HG02763 (cell line): ENCODE results near the gene HS3ST3A1.
"Not testable (repeated sequence)": the region's sequence is repeated elsewhere in the genome, so short reads cannot be mapped to it uniquely, and the experiment has no call there.

ENCODE experiments used
- ATAC-seq: cut with Tn5 transposase; IDR thresholded peaks from one replicate; pipeline ENCODE4 v1.9.1; 2021; ENCODE audit warnings: mild to moderate bottlenecking, moderate library complexity; ENCODE audit not compliant: unreplicated experiment

Gene HS3ST3A1

GRCh38 chr17:13539421-13539820 lies 62.3 kb downstream of the HS3ST3A1 start:
- no peak for ATAC-seq

DNA sequence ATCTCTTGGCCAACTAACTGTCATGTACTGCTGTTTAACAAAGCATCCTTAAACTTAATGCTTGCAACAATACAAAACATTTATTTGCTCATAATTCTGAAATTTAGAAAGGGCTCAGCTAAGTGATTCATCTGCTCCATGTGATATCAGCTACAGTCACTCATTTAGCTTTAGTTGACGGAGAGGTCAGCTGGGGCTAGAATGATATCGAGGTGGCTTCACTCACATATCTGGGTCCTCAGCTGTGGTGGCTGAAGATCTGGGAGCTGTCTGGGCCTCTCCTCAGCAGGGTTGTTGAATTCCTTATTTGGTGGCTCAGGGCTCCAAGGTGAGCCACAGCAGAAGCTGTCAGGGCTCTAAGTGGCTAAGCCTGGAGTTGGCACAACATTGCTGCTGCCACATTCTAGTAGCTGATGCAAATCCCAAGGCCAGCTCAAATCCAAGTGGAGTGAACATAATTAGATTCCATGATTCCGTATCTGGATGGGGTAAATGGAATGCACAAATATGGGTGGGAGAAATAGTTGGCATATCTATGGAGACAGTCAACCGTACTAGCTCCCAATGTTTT lies 62.8 kb downstream of the HS3ST3A1 start:
- ATAC-seq = no peak

GRCh38 chr17:13537871-13538643 lies 63.7 kb downstream of the HS3ST3A1 start:
- ATAC-seq = no peak

GRCh38 chr17:13537167-13537731 lies 64.5 kb downstream of the HS3ST3A1 start:
- no peak for ATAC-seq

DNA sequence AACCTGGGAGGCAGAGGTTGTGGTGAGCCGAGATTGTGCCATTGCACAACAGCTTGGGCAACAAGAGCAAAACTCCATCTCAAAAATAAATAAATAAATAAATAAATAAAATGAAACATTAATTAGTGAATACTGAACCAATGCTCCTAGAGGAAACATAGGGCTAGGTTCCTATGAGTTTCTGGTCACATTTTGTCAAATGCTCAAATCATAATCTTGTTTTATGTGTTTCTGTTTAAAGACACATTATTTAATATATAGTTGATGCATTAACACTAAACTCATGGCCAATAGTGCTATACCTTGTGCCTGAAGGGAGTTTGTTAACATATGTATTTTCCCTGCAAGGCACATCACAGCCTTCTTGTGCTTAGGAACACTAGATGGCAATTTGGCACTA lies 66.8 kb downstream of the HS3ST3A1 start:
- no peak for ATAC-seq

DNA sequence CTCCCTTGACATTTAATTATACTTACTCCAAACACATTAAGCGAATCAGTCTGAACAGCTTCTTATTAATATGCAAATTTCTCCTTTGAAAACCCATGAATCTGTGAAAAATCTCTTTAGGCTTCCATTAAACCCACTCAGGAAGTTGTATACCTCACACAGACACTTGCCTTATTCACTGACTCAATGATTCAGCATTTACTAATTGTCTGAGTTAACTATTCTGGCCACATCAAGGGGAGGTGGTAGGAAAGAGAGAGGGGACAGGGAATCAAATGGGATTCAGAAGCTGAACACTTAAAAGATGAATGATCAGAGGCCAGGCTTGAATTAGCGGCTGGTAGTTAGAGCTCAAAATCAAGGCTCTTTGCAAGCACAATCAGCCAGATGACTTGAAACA lies 70.0 kb downstream of the HS3ST3A1 start:
- no peak for ATAC-seq

GRCh38 chr17:13525876-13526275 lies 75.9 kb downstream of the HS3ST3A1 start:
- no peak for ATAC-seq

- no peak for ATAC-seq
Measured at GRCh38 chr17:13523164-13523563, 78.6 kb downstream of the HS3ST3A1 start.

DNA sequence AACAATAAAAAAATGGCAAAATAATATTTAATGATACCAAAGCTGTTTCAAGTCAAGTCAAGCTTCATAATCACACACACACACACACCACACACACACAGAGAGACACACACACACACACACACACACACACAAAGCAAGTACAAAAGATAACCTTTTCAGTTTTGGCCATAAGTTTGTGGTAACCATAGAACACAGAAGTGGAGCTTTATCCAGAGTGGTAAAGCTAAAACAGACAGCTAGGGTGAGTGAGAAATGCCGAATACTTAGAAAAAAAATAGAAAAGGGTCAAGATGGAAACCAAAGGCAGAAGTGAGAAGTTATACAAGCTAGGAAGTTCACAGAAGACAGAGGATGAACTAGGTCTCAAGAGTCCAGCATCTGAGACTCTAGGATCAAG lies 79.0 kb downstream of the HS3ST3A1 start:
- ATAC-seq = no peak

DNA sequence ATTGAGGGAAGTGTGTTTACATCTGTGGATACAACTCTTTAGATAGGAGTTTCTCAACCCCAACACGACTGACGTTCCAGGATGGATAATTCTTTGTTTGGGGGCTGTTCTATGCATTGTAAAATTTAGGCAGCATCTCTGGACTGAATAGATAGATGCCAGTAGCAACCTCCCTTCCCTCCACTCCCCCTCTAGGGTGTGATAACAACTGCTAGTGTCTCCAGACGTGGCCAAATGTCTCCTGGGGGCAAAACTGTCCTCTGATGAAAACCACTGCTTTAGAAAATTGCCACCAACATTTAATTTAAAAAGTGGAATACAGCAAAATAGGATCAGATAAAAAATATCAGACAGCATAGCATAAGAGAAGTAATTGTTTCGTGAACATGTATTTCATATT lies 79.9 kb downstream of the HS3ST3A1 start:
- no peak for ATAC-seq

DNA sequence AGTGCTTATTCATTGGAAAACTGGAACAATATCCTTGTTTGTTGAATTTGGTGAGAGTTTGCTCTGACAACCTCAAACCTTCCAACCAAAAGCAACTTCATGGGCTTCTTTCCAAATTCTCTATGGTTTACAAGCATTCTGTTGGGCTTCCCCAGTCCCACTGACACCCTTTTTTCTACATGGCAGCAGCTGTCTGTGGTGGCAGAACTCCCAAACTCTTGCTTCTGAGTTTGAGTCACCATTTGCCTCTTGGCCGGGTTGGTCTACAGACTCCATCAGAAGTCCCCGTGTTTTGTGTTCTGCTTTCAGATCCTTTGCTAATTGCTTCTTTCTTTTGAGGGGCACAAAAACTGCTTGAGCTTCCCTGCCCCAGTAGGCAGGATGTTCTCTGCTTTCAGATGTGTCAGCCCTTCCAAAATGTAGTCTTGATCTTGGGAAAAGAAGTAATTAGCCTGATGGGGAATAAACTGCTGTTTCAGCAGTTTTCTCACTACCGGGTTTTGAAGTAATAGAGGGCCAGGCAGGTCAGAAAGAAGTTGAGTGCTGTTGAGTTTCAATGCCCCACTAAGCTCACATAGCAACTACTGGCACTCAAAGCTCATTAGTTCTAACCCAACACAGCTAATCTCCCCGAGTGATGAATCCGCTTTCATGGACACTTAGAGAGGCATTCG lies 80.7 kb downstream of the HS3ST3A1 start:
- no peak for ATAC-seq

- no peak for ATAC-seq
Measured at GRCh38 chr17:13518261-13519000, 83.3 kb downstream of the HS3ST3A1 start.

GRCh38 chr17:13513039-13513405 lies 88.7 kb downstream of the HS3ST3A1 start:
- no peak for ATAC-seq

GRCh38 chr17:13510062-13510461 lies 91.7 kb downstream of the HS3ST3A1 start:
- ATAC-seq = no peak

- ATAC-seq = no peak
Measured at GRCh38 chr17:13509527-13509926, 92.2 kb downstream of the HS3ST3A1 start.

DNA sequence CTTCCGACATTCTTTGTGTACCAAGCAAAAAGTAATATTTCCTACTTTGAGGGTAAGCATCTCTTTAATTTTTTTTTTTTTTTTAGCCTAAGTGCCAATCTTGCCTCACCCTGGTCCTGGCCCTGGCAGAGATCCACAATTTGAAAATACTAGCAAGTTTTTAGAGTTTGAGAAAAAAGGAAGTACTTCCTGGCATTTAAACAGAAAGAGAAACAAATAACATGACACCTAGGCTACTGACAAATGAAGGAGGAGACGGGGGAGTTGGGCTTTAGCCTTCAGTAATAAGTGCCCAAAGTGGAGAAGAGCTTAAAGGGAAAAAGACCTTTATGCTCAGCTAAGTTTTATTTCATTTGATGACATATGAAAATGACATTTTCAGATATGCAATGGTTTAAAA lies 92.8 kb downstream of the HS3ST3A1 start:
- ATAC-seq = no peak

DNA sequence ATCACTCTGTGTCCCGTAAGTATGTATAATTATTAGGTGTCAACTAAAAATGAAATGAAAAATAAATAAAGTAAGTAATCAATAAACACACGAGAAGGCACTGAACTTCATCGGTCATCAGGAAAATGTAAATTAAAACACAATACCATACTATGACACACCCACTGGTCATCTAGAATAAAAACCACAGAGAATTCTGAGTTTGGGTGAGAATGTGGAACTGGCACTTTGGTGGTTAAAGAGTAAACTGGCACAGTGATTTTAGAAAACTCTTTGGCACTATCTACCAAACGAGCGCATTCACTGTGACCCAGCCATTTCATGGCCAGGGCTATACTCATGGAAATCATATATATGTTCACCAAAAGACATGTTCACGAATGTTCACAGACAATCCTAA lies 98.2 kb downstream of the HS3ST3A1 start:
- ATAC-seq = no peak

- no peak for ATAC-seq
Measured at GRCh38 chr17:13502263-13502662, 99.5 kb downstream of the HS3ST3A1 start.

DNA sequence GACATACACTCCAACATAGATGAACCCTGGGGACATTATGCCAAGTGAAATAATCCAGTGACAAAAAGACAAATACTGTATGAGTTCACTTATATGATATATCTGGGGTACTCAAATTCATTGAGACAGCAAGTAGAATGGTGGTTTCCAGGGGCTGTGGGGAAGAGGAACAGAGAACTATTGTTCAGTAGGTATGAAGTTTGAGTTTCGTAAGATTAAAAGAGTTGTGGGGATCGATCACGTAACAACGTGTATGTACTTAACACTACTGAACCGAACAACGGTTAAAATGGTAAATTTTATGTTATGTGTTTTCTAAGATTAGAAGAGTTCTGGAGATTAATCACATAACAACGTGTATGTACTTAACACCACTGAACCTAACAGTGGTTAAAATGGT lies 100.8 kb downstream of the HS3ST3A1 start:
- ATAC-seq = no peak

DNA sequence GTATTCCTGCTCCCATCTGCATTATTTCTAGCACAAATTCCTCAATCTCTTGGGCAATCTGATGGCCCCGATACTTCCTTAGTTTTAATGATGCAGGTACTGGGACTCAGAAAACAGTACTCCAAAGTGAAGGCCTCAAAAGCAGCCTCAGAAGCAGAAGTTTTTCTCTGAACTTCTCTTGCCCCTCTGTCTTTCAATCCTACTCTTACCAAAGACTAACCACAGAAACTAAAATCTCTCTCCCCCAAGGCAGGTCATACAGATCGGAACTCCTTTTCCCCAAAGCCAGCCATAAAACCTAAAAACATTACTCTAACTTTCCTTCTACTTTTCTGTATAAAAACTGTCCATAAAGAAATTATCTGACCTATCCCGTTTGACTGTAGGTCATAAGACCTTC lies 103.5 kb downstream of the HS3ST3A1 start:
- ATAC-seq = no peak

GRCh38 chr17:13496553-13497056 lies 105.1 kb downstream of the HS3ST3A1 start:
- ATAC-seq = not testable (repeated sequence)
